GM19397 (cell line): ENCODE data around the gene PRTN3.

Experiments used
- ATAC-seq: cut with Tn5 transposase; IDR thresholded peaks from one replicate; pipeline ENCODE4 v1.9.1; 2021; ENCODE audit warnings: mild to moderate bottlenecking, moderate library complexity; ENCODE audit not compliant: unreplicated experiment

The PRTN3 gene

GRCh38 chr19:802498-803098 lies 38.2 kb upstream of the PRTN3 start:
- no peak for ATAC-seq

- ATAC-seq, result no peak
Observed at GRCh38 chr19:803099-803561, 37.7 kb upstream of the PRTN3 start.

GRCh38 chr19:803686-804418 lies 36.9 kb upstream of the PRTN3 start:
- ATAC-seq, result no peak

- ATAC-seq, result no peak
Observed at GRCh38 chr19:804419-805165, 36.2 kb upstream of the PRTN3 start.

- ATAC-seq, result no peak
Observed at GRCh38 chr19:805166-805551, 35.6 kb upstream of the PRTN3 start.

GRCh38 chr19:805600-806550 lies 34.9 kb upstream of the PRTN3 start:
- ATAC-seq, result no peak

- no peak for ATAC-seq
Observed at GRCh38 chr19:806815-807421, 33.9 kb upstream of the PRTN3 start.

GRCh38 chr19:807627-808422 lies 33.0 kb upstream of the PRTN3 start:
- no peak for ATAC-seq

GRCh38 chr19:808423-808775 lies 32.4 kb upstream of the PRTN3 start:
- ATAC-seq, result no peak

- ATAC-seq, result no peak
Observed at GRCh38 chr19:810077-810855, 30.5 kb upstream of the PRTN3 start.

- ATAC-seq, result no peak
Observed at GRCh38 chr19:810883-811489, 29.8 kb upstream of the PRTN3 start.

GRCh38 chr19:811506-812048 lies 29.2 kb upstream of the PRTN3 start:
- ATAC-seq, result no peak

GRCh38 chr19:812049-812746 lies 28.6 kb upstream of the PRTN3 start:
- ATAC-seq, result no peak

GRCh38 chr19:812747-813218 lies 28.0 kb upstream of the PRTN3 start:
- no peak for ATAC-seq

GRCh38 chr19:813219-814151 lies 27.3 kb upstream of the PRTN3 start:
- no peak for ATAC-seq
